NT2/D1 (cell line): Measurements from ENCODE around the gene CAMK2A.

ENCODE experiments used
- DNase-seq: peaks from one replicate; pipeline ENCODE4 v3.0.0-alpha.2; 2011; ENCODE audit warnings: low read depth, low spot score
- H3K27me3 ChIP-seq: 2 replicates; pipeline ENCODE4 v1.6.0; 2011; ENCODE audit warnings: mild to moderate bottlenecking; ENCODE audit not compliant: insufficient read length, insufficient read depth
- H3K36me3 ChIP-seq: 2 replicates; pipeline ENCODE4 v1.6.1; 2011; ENCODE audit warnings: mild to moderate bottlenecking, low read length, mixed read lengths; ENCODE audit not compliant: insufficient read depth, insufficient read length
- H3K4me1 ChIP-seq: 2 replicates; pipeline ENCODE4 v1.5.1; 2011; ENCODE audit not compliant: insufficient read depth, insufficient read length
- H3K4me3 ChIP-seq: 2 replicates; pipeline ENCODE4 v1.5.1; 2011; ENCODE audit warnings: low read depth; ENCODE audit not compliant: insufficient read length
- H3K9ac ChIP-seq: 2 replicates; pipeline ENCODE4 v1.6.0; 2011; ENCODE audit warnings: low read depth; ENCODE audit not compliant: insufficient read length
- H3K9me3 ChIP-seq: 2 replicates; pipeline ENCODE4 v1.5.1; 2011; ENCODE audit warnings: mild to moderate bottlenecking, low read length; ENCODE audit not compliant: insufficient read depth
- SUZ12 ChIP-seq: IDR thresholded peaks from 2 replicates; pipeline ENCODE4 v1.6.1; 2011; ENCODE audit not compliant: insufficient read length, insufficient read depth; ENCODE audit errors: extremely low read depth
- YY1 ChIP-seq: IDR thresholded peaks from 2 replicates; pipeline ENCODE4 v1.6.1; 2011; ENCODE audit not compliant: insufficient read length, insufficient read depth
- ZNF274 ChIP-seq: IDR thresholded peaks from 2 replicates; pipeline ENCODE4 v1.6.1; 2011; ENCODE audit warnings: mild to moderate bottlenecking, low read depth, low read length

The CAMK2A gene

DNA sequence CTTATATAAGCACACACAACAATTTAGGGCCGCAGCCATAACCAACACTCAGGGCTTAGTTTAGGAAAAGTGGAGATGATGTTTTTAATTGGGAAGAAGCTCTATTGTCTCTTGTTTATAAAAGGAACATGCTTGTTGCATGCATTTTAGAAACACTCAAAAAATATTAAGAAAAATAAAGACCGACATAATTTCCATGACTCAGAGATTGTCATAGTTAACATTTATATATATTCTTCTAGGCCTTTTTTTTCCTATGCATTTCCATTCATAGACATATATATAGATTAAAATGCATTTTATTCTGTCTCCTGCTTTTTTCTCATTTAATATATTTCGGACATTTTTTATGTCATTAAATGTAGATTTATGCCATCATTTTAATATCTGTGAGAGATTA is 26.7 kb upstream of the CAMK2A start:
- no peaks in the 10 kb centered on the region for H3K9me3 ChIP-seq
- H3K27me3 ChIP-seq = no peaks in the 10 kb centered on the region
- no peak overlapping the region for H3K9ac ChIP-seq
- no peak overlapping the region for H3K4me3 ChIP-seq
- peaks cover 12% of the 10 kb centered on the region for H3K4me1 ChIP-seq
- no peak for DNase-seq
- no peaks in the 10 kb centered on the region for H3K36me3 ChIP-seq
- TF ChIP-seq ZNF274 (no peak), YY1 (no peak), SUZ12 (no peak)

DNA sequence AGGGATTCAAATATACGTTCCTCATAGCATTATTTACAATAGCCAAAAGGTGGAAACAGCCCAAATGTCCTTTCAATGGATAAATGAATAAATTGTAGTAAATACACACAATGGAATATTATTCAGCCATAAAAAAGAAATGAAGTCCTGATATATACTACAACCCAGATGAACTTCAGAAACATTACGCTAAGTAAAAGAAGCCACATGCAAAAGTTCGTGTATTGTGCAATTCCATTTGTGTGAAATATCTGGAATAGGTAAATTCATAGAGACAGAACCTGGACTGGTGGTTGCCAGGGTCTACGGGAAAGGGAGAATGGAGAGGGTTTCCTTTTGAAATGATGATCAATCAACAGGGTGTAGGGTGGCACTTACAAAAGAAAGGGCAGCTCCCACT is 25.7 kb upstream of the CAMK2A start:
- Histone ChIP-seq H3K9ac (no peak overlapping the region), H3K9me3 (no peaks in the 10 kb centered on the region), H3K4me3 (no peak overlapping the region), H3K36me3 (no peaks in the 10 kb centered on the region), H3K4me1 (peaks cover 10% of the 10 kb centered on the region), H3K27me3 (no peaks in the 10 kb centered on the region)
- TF ChIP-seq ZNF274 (no peak), SUZ12 (no peak), YY1 (no peak)
- DNase-seq = no peak

DNA sequence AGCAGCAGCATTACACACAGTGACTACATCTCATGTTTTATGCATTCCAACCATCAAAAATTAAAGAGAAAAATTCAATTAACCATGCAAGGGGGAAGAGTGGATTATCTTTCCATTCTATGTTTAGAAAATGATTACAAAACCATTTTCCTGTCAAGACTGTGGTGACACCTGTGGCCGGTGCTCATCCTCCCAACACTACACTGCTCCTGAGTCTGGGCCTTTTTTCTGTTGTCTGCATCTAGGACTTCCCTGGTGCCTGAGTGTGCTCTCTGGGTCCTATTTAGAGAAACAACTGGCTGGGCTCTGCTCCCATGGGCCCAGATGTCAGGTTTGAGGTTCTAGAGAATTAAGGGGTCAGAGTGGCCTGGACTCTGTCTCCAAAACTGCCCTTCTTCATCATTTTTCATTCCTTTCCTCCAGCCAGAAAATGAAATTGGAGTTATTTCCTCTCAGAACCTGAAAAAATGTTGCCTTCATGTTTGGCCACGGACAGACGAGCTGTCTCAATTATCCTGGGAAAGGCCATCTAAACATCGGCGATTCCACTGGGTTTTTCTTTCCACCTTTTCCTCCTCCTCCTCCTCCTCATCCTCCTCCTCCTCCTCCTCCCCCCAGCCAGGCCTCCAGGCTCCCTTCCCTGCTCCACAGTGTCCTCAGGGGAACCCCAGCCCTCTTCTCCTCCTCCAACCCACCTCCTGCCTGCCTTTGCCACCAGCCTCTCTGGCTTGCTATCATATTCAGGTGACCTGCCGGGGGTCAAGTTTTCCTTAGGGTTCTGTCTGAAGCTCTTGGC is 24.5 kb upstream of the CAMK2A start:
- H3K36me3 ChIP-seq = no peaks in the 10 kb centered on the region
- no peak overlapping the region for H3K4me3 ChIP-seq
- DNase-seq = no peak
- H3K9me3 ChIP-seq = no peaks in the 10 kb centered on the region
- TF ChIP-seq SUZ12 (no peak), YY1 (no peak), ZNF274 (no peak)
- H3K4me1 ChIP-seq = peaks cover 13% of the 10 kb centered on the region
- H3K9ac ChIP-seq = no peak overlapping the region
- no peaks in the 10 kb centered on the region for H3K27me3 ChIP-seq

DNA sequence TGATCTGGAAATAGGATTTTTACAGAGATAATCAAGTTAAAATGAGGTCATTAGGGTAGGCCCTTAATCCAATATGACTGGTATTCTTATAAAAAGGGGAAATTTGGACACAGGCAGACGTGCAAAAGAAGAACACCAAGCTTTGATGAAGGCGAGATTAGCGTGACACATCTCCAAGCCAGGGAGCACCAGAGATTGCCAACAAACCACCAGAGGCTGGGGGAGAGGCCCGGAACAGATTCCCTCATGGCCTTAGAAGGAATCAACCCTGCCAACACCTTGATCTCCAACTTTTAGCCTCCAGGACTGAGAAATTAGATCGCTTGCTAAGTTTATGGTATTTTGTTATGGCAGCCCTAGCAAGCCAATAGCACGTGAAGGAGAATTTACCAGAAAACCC is 23.9 kb upstream of the CAMK2A start:
- Histone ChIP-seq H3K36me3 (no peaks in the 10 kb centered on the region), H3K27me3 (no peaks in the 10 kb centered on the region), H3K9ac (no peak overlapping the region), H3K9me3 (no peaks in the 10 kb centered on the region), H3K4me3 (no peak overlapping the region), H3K4me1 (peaks cover 9% of the 10 kb centered on the region)
- TF ChIP-seq YY1 (no peak), ZNF274 (no peak), SUZ12 (no peak)
- no peak for DNase-seq

DNA sequence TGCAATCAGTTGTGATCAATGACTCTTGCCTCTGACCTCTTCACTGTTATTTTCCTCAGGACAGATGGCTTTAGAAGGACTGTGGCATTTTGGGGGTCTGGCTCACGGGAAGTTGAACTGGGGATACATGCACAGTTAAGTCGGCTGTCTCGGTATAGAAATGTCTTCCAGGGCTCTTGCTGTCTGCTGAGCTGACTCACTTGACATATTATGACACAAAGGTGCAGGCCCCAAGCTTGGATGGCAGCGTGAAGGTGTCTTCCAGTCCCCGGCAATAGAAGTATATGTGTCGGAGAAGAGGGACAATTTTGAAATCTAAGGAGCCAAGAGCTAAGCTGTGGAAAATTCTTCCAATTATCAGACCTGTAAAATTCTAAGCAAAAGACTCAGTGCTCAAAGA is 22.9 kb upstream of the CAMK2A start:
- H3K4me3 ChIP-seq = no peak overlapping the region
- no peak for DNase-seq
- no peaks in the 10 kb centered on the region for H3K9me3 ChIP-seq
- H3K27me3 ChIP-seq = no peaks in the 10 kb centered on the region
- H3K4me1 ChIP-seq = peaks cover 6% of the 10 kb centered on the region
- H3K9ac ChIP-seq = no peak overlapping the region
- H3K36me3 ChIP-seq = no peaks in the 10 kb centered on the region
- TF ChIP-seq SUZ12 (no peak), YY1 (no peak), ZNF274 (no peak)

GRCh38 chr5:150311015-150311692 is 21.6 kb upstream of the CAMK2A start:
- H3K9ac ChIP-seq = no peak overlapping the region
- peaks cover 6% of the 10 kb centered on the region for H3K4me1 ChIP-seq
- no peak overlapping the region for H3K4me3 ChIP-seq
- no peaks in the 10 kb centered on the region for H3K36me3 ChIP-seq
- DNase-seq = no peak
- TF ChIP-seq SUZ12 (no peak), YY1 (no peak), ZNF274 (no peak)
- no peaks in the 10 kb centered on the region for H3K27me3 ChIP-seq
- H3K9me3 ChIP-seq = no peaks in the 10 kb centered on the region

DNA sequence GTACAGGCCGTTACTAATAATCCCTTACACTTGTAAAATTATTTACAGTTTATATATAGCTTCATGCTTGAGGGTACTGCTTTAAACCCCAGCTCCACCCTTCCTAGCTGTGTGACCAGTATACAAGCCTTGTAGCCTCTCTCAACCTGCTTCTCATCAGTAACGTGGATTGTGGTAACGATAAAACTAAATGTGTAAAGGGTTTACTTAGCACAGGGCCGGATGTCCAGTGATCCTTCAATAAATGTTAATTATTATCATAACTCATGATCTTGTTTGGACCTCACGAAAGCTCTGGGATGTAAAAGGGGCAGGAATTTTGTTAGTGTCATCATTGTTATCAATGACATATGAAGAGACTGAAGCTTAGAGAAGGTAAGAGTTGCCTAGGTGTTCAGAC is 20.7 kb upstream of the CAMK2A start:
- Histone ChIP-seq H3K27me3 (no peaks in the 10 kb centered on the region), H3K4me3 (no peak overlapping the region), H3K4me1 (peaks cover 6% of the 10 kb centered on the region), H3K9me3 (no peaks in the 10 kb centered on the region), H3K36me3 (no peaks in the 10 kb centered on the region), H3K9ac (no peak overlapping the region)
- no peak for DNase-seq
- TF ChIP-seq ZNF274 (no peak), YY1 (no peak), SUZ12 (no peak)
